ENCODE measurements around the gene EXOC5. TPM values are rescaled to one million over a fixed set of nuclear protein-coding genes. Genes with fewer than 3 reads are reported as not detected.

Gene EXOC5
- total RNA-seq, 1 donor from 2014 or later = 60.8 TPM

GRCh38 chr14:57189070-57189469 is 79.6 kb downstream of the EXOC5 start:
- TF ChIP-seq, protein P1, sequence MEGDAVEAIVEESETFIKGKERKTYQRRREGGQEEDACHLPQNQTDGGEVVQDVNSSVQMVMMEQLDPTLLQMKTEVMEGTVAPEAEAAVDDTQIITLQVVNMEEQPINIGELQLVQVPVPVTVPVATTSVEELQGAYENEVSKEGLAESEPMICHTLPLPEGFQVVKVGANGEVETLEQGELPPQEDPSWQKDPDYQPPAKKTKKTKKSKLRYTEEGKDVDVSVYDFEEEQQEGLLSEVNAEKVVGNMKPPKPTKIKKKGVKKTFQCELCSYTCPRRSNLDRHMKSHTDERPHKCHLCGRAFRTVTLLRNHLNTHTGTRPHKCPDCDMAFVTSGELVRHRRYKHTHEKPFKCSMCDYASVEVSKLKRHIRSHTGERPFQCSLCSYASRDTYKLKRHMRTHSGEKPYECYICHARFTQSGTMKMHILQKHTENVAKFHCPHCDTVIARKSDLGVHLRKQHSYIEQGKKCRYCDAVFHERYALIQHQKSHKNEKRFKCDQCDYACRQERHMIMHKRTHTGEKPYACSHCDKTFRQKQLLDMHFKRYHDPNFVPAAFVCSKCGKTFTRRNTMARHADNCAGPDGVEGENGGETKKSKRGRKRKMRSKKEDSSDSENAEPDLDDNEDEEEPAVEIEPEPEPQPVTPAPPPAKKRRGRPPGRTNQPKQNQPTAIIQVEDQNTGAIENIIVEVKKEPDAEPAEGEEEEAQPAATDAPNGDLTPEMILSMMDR (IDR thresholded peaks at IDR 0.05; ENCODE audit: insufficient read depth, low read length, poor library complexity, severe bottlenecking) = no peak
- no peak overlapping the region for H3K4me3 ChIP-seq (ENCODE audit: low read depth, low read length)
- no peaks in the 10 kb centered on the region for H3K27me3 ChIP-seq (ENCODE audit: control insufficient read depth, insufficient read depth, low read length)
- no peaks in the 10 kb centered on the region for H3K36me3 ChIP-seq (ENCODE audit: control insufficient read depth, insufficient read depth, low read length)
- no peak for DNase-seq (ENCODE audit: low read depth)

DNA sequence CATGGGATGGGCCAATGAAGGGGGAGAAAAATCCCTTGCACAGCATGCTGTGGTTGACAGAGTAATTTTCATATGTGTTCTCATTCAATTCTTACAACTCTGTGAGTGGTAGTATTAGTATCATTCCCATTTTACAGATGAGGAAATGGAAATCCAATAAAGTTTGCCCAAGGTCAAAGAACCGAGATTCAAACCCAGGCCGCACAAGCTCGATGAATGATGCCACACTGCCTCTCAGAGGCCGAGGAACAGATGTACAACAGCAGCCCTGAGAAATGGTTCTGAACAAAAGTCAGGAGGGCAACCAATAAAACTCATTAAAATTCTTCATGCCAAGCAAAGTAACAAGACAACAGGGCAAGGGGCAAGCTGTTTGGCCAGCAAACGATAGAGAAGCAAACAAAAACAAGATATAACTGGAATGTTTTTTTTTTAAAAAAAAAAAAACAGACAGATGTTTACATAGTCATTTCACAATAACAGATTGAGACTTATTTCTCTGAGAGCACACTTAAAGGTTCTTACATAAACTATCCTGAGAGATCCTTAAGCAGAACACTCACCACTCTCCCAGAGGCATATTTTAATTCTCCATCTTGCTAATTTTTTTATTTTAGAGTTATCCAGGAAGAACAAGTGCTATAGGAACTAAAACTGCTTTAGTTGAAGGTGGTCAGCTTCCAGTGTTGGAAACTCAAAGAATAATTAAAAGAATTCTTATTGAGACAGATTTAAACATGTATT is 85.8 kb downstream of the EXOC5 start:
- Histone ChIP-seq H3K4me3 (ENCODE audit: low read depth, low read length) (no peak overlapping the region), H3K36me3 (ENCODE audit: control insufficient read depth, insufficient read depth, low read length) (no peaks in the 10 kb centered on the region), H3K27me3 (ENCODE audit: control insufficient read depth, insufficient read depth, low read length) (no peaks in the 10 kb centered on the region)
- TF ChIP-seq, protein P1 (IDR thresholded peaks at IDR 0.05; ENCODE audit: insufficient read depth, low read length, poor library complexity, severe bottlenecking) = peak; percentile 35
- DNase-seq (ENCODE audit: low read depth) = no peak

DNA sequence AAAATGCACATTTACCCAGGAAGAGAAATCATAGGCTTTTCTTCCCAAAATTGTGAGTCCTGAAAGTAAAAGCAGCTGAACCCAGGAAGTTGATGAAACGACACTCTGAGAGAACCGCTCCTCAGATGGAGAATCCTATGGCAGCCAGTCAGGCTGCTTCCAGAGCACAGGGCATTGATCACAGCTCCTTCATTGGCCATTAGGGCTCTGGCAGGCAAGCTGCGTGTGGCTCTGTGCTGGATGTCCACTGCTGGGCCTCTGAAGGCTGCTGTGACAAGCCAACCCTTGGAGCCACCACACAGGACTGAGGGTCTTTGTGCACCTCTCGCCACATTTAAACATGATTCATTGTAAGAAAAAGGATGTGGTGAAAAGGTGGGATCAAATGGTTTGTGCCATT is 89.4 kb downstream of the EXOC5 start:
- Histone ChIP-seq H3K27me3 (ENCODE audit: control insufficient read depth, insufficient read depth, low read length) (no peaks in the 10 kb centered on the region), H3K4me3 (ENCODE audit: low read depth, low read length) (no peak overlapping the region), H3K36me3 (ENCODE audit: control insufficient read depth, insufficient read depth, low read length) (no peaks in the 10 kb centered on the region)
- TF ChIP-seq, protein P1 (IDR thresholded peaks at IDR 0.05; ENCODE audit: insufficient read depth, low read length, poor library complexity, severe bottlenecking) = no peak
- DNase-seq (ENCODE audit: low read depth) = no peak

DNA sequence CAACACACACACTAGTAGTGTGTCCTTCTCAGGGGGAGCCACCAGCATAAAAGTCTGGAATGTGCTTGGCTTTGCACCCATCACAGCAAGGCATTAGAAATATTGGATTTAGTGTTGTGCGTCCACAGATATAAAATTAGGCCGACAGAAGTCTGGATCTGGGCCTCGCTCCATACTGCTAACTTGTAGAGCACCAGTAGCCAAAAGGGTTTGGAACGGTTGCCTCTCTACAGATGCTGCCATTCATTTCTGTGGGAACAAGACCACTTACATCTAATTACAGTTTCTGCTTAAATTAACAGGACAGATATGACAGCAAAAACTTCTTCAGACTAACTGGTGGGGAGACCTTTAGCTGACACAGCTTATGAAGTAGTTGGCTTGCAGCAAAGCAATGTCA is 94.2 kb downstream of the EXOC5 start:
- TF ChIP-seq, protein P1 (IDR thresholded peaks at IDR 0.05; ENCODE audit: insufficient read depth, low read length, poor library complexity, severe bottlenecking) = no peak
- no peak for DNase-seq (ENCODE audit: low read depth)
- no peaks in the 10 kb centered on the region for H3K27me3 ChIP-seq (ENCODE audit: control insufficient read depth, insufficient read depth, low read length)
- H3K36me3 ChIP-seq (ENCODE audit: control insufficient read depth, insufficient read depth, low read length) = no peaks in the 10 kb centered on the region
- H3K4me3 ChIP-seq (ENCODE audit: low read depth, low read length) = no peak overlapping the region

DNA sequence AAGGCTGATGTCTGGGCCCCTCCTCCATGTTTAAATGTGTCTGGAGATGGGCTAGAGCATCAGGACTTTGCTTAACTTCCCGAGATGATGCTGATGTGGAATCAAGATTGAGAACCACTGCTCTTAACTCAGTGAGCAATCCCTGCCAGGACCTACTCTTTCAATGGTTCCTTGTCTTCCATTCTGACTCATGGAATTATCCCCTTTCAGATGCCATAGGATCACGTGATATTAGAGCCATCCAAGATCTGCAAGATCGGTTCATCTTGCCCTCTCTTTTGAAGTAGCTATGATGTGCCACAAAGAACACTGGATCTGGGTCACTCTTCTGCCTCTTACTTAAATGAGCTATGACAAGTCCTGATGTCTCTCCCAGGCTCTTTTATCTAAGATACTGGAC is 96.8 kb downstream of the EXOC5 start:
- H3K27me3 ChIP-seq (ENCODE audit: control insufficient read depth, insufficient read depth, low read length) = no peaks in the 10 kb centered on the region
- H3K4me3 ChIP-seq (ENCODE audit: low read depth, low read length) = no peak overlapping the region
- no peaks in the 10 kb centered on the region for H3K36me3 ChIP-seq (ENCODE audit: control insufficient read depth, insufficient read depth, low read length)
- no peak for DNase-seq (ENCODE audit: low read depth)
- TF ChIP-seq, protein P1 (IDR thresholded peaks at IDR 0.05; ENCODE audit: insufficient read depth, low read length, poor library complexity, severe bottlenecking) = no peak

DNA sequence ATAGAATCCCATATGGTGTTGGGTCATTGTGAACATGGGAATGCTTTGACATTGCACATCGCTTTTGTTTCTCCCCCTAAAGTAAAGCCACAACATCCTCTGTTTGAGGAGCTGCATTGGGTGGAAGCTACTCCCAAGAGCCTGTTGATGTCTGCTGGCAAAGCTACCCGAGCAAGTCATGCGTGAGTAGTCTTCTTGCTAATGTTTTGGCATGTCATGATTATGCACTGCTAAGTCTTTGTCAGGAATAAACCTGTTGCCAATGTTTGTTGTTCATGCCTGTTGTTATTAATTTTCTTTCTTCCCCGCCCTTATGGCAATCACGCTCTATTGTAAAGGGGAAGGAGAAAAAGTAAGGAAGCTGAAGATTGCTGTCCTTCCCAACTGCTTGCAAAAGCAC is 97.3 kb downstream of the EXOC5 start:
- TF ChIP-seq, protein P1 (IDR thresholded peaks at IDR 0.05; ENCODE audit: insufficient read depth, low read length, poor library complexity, severe bottlenecking) = no peak
- Histone ChIP-seq H3K4me3 (ENCODE audit: low read depth, low read length) (no peak overlapping the region), H3K27me3 (ENCODE audit: control insufficient read depth, insufficient read depth, low read length) (no peaks in the 10 kb centered on the region), H3K36me3 (ENCODE audit: control insufficient read depth, insufficient read depth, low read length) (no peaks in the 10 kb centered on the region)
- no peak for DNase-seq (ENCODE audit: low read depth)
